Progenitor cell of endocrine pancreas (in vitro differentiated cells): Measurements from ENCODE around the gene ZNF653. TPM values are rescaled to one million over a fixed set of nuclear protein-coding genes. Genes with fewer than 3 reads are reported as not detected.

ENCODE experiments used
- DNase-seq: peaks from one replicate; pipeline ENCODE4 v3.0.0; 2021; ENCODE audit warnings: low spot score; ENCODE audit not compliant: unreplicated experiment
- H3K27ac Mint-ChIP-seq: 2 replicates; pipeline ENCODE4 v1.8.0; 2021; ENCODE audit warnings: mild to moderate bottlenecking, moderate library complexity, mixed read lengths
- H3K27me3 Mint-ChIP-seq: 2 replicates; pipeline ENCODE4 v1.8.0; 2021; ENCODE audit warnings: mixed read lengths
- H3K36me3 Mint-ChIP-seq: 2 replicates; pipeline ENCODE4 v1.8.0; 2022; ENCODE audit warnings: mixed read lengths; ENCODE audit not compliant: insufficient read depth
- H3K4me1 Mint-ChIP-seq: 2 replicates; pipeline ENCODE4 v1.8.0; 2021; ENCODE audit warnings: low read depth, mixed read lengths
- H3K4me3 Mint-ChIP-seq: 2 replicates; pipeline ENCODE4 v1.8.0; 2021; ENCODE audit warnings: low read depth, mild to moderate bottlenecking, moderate library complexity, mixed read lengths
- H3K9me3 Mint-ChIP-seq: 2 replicates; pipeline ENCODE4 v1.8.0; 2021; ENCODE audit warnings: low read depth, mixed read lengths
- total RNA-seq: library from RNA; stranded (reverse); gene quantifications from 2 replicates; pipeline ENCODE4 v1.2.1, GENCODE V29; 2021
- TF ChIP-seq, protein P1 (sequence below): fragments of 200-600 bp; sonication (generic); IDR thresholded peaks from one replicate; pipeline ENCODE4 v1.5.0; 2021; ENCODE audit warnings: antibody characterized with exemption, mild to moderate bottlenecking; ENCODE audit not compliant: unreplicated experiment

The ZNF653 gene
- total RNA-seq, 1 donor from 2014 or later, result 17.6 TPM

DNA sequence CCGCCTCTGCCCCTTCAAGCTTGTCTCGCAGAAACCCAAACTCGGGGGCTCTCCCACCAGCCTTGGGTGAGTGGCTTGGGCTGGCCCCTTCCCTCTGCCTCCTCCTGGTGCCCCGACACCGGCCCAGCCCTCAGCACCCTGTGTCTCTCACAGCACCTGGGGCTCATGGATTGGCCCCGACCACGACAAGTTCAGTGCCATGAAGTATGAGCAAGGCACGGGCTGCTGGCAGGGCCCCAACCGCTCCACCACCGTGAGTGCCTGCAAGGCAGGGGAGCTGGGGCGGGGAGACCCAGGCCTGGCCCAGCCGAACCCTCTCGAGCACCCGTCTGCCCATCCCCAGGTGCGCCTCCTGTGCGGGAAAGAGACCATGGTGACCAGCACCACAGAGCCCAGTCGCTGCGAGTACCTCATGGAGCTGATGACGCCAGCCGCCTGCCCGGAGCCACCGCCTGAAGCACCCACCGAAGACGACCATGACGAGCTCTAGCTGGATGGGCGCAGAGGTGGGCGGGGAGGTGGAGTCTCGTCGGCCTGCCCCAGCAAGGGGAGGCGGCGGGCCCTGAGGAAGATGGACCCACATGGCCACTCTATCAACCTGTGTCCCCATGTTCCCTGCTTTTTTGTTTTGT is 56.6 kb downstream of the ZNF653 start:
- no peak overlapping the region for H3K4me3 Mint-ChIP-seq
- no peak for DNase-seq
- no peaks in the 10 kb centered on the region for H3K9me3 Mint-ChIP-seq
- no peaks in the 10 kb centered on the region for H3K27me3 Mint-ChIP-seq
- TF ChIP-seq, protein P1, sequence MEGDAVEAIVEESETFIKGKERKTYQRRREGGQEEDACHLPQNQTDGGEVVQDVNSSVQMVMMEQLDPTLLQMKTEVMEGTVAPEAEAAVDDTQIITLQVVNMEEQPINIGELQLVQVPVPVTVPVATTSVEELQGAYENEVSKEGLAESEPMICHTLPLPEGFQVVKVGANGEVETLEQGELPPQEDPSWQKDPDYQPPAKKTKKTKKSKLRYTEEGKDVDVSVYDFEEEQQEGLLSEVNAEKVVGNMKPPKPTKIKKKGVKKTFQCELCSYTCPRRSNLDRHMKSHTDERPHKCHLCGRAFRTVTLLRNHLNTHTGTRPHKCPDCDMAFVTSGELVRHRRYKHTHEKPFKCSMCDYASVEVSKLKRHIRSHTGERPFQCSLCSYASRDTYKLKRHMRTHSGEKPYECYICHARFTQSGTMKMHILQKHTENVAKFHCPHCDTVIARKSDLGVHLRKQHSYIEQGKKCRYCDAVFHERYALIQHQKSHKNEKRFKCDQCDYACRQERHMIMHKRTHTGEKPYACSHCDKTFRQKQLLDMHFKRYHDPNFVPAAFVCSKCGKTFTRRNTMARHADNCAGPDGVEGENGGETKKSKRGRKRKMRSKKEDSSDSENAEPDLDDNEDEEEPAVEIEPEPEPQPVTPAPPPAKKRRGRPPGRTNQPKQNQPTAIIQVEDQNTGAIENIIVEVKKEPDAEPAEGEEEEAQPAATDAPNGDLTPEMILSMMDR, result no peak
- H3K27ac Mint-ChIP-seq, result no peak overlapping the region
- no peaks in the 10 kb centered on the region for H3K4me1 Mint-ChIP-seq
- H3K36me3 Mint-ChIP-seq, result peaks cover 2% of the 10 kb centered on the region

- Mint-ChIP-seq H3K4me1 (no peaks in the 10 kb centered on the region), H3K36me3 (peaks cover 2% of the 10 kb centered on the region), H3K27ac (no peak overlapping the region), H3K4me3 (no peak overlapping the region), H3K27me3 (no peaks in the 10 kb centered on the region), H3K9me3 (no peaks in the 10 kb centered on the region)
- TF ChIP-seq, protein P1, result no peak
- DNase-seq, result no peak
Measured at GRCh38 chr19:11448410-11448809, 57.2 kb downstream of the ZNF653 start.

GRCh38 chr19:11447347-11448262 is 58.0 kb downstream of the ZNF653 start:
- H3K27me3 Mint-ChIP-seq, result no peaks in the 10 kb centered on the region
- H3K4me1 Mint-ChIP-seq, result no peaks in the 10 kb centered on the region
- TF ChIP-seq, protein P1, result no peak
- no peaks in the 10 kb centered on the region for H3K9me3 Mint-ChIP-seq
- H3K27ac Mint-ChIP-seq, result no peak overlapping the region
- H3K36me3 Mint-ChIP-seq, result peaks cover 2% of the 10 kb centered on the region
- no peak for DNase-seq
- no peak overlapping the region for H3K4me3 Mint-ChIP-seq

DNA sequence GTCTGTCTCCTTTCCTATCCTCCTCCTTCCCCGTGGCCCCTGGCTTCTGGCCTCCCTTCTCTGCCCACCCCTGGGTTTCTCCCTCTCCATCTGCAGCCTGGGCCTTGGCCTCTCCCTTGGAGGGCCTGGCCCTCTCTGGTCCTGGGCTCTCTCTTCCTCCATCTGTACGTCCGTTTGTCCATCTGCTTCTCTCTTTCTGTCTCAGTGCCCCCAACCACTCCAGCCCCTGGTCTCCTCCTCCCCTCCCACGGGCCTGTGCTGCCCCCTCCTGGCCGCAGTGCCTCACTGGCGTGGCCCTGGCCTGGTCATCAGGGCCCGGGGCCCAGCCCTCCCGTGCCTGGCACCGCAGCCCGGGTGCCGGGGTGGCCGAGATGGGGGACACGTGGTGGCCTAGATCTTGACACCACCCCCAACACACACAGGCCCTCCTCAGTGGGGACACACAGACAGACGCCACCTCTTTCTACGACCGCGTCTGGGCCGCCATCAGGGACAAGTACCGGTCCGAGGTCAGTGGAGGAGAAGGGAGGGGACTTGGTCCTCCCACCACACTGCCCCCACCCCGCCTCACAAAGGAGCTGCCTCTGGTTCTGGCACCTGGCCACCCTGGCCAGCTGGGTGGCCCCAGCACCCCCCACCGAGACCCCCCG is 58.9 kb downstream of the ZNF653 start:
- no peaks in the 10 kb centered on the region for H3K9me3 Mint-ChIP-seq
- H3K36me3 Mint-ChIP-seq, result peaks cover 7% of the 10 kb centered on the region
- H3K27ac Mint-ChIP-seq, result no peak overlapping the region
- peak; percentile 66 for DNase-seq
- H3K4me3 Mint-ChIP-seq, result no peak overlapping the region
- TF ChIP-seq, protein P1, result peak; percentile 72
- H3K27me3 Mint-ChIP-seq, result no peaks in the 10 kb centered on the region
- H3K4me1 Mint-ChIP-seq, result no peaks in the 10 kb centered on the region

- no peaks in the 10 kb centered on the region for H3K9me3 Mint-ChIP-seq
- no peak overlapping the region for H3K27ac Mint-ChIP-seq
- H3K4me3 Mint-ChIP-seq, result no peak overlapping the region
- H3K36me3 Mint-ChIP-seq, result peaks cover 8% of the 10 kb centered on the region
- no peaks in the 10 kb centered on the region for H3K4me1 Mint-ChIP-seq
- H3K27me3 Mint-ChIP-seq, result no peaks in the 10 kb centered on the region
- DNase-seq, result no peak
- TF ChIP-seq, protein P1, result no peak
Measured at GRCh38 chr19:11446271-11446651, 59.4 kb downstream of the ZNF653 start.
